Lower leg skin (tissue), 4 donors: Measurements from ENCODE around the gene DOK4. TPM values are rescaled to one million over a fixed set of nuclear protein-coding genes. Genes with fewer than 3 reads are reported as not detected.

Experiments
- DNase-seq, 2 donors: peaks; one replicate each; pipeline ENCODE4 v3.0.0-alpha.2; 2019; ENCODE audit warnings: low spot score in 2 of 2
- H3K4me3 ChIP-seq: fragments of 200-600 bp; sonication (generic); 2 replicates; pipeline ENCODE4 v1.5.1; 2017; ENCODE audit warnings: mild to moderate bottlenecking, low read depth; ENCODE audit not compliant: poor library complexity, severe bottlenecking
- POLR2A ChIP-seq, 2 donors: fragments of 450-650 bp; IDR thresholded peaks; one replicate each; pipeline ENCODE4 v1.6.1; 2016 to 2017; ENCODE audit warnings: antibody characterized with exemption in 2 of 2, mild to moderate bottlenecking in 1 of 2, moderate library complexity in 1 of 2
- WGBS, 2 donors: methylation state at CpG; one replicate each; pipeline ENCODE4 v1.1.5; 2018; 5-methylcytosine and 5-hydroxymethylcytosine counted together
- intact Hi-C: fragments of 100-400 bp; cut with DNase I; formaldehyde crosslinking; loops from one replicate; pipeline ENCODE4 v1.15.0; 2023; ENCODE audit warnings: low total_unique reads
- total RNA-seq, 4 donors: library from RNA; depleted of rRNA; stranded (reverse); fragments of >200 nt; gene quantifications; one replicate each; pipeline ENCODE4 v1.1.0, GENCODE V29; 2016
- TF ChIP-seq, protein P1 (sequence below), 3 donors: fragments of 450-650 bp; IDR thresholded peaks; one replicate each; pipeline ENCODE4 v1.5.1; 2016; ENCODE audit warnings: antibody characterized with exemption in 3 of 3, mild to moderate bottlenecking in 3 of 3, moderate library complexity in 2 of 3

The DOK4 gene
- total RNA-seq, 4 donors from 2014 or later: 38.9 to 60.5 (median 44.6) TPM

- DNase-seq: peak in 1 of 2 donors; percentile 29
- H3K4me3 ChIP-seq: no peak overlapping the region
- TF ChIP-seq, protein P1, sequence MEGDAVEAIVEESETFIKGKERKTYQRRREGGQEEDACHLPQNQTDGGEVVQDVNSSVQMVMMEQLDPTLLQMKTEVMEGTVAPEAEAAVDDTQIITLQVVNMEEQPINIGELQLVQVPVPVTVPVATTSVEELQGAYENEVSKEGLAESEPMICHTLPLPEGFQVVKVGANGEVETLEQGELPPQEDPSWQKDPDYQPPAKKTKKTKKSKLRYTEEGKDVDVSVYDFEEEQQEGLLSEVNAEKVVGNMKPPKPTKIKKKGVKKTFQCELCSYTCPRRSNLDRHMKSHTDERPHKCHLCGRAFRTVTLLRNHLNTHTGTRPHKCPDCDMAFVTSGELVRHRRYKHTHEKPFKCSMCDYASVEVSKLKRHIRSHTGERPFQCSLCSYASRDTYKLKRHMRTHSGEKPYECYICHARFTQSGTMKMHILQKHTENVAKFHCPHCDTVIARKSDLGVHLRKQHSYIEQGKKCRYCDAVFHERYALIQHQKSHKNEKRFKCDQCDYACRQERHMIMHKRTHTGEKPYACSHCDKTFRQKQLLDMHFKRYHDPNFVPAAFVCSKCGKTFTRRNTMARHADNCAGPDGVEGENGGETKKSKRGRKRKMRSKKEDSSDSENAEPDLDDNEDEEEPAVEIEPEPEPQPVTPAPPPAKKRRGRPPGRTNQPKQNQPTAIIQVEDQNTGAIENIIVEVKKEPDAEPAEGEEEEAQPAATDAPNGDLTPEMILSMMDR (IDR thresholded peaks at IDR 0.05): no peak
- no peak for TF ChIP-seq POLR2A (IDR thresholded peaks at IDR 0.05)
- WGBS, 2 donors: 89 to 96% methylated on average over 1 of the region's 1 CpG
- intact Hi-C loops: no loop called here
These were observed 15.1 kb downstream of the DOK4 start for GRCh38 chr16:57471209-57471608.

DNA sequence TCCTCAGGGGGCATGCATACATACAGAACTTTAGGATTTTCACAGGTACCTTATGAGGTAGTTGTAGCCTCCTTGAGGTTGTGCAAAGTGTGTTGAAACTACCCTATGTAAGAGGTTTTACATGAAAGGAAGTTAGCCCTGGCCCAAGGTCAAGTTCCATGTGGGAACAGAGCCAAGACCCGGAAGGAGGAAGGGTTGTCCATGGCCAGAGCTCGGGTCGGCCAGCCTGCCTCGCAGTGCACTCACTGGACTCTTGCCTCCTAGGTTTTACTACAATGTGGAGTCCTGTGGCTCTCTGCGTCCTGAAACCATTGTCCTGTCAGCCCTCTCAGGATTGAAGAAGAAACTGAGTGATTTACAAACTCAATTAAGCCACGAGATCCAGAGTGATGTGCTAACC, 15.6 kb downstream of the DOK4 start:
- peak in 1 of 2 donors; percentile 88 for DNase-seq
- TF ChIP-seq, protein P1 (IDR thresholded peaks at IDR 0.05): no peak
- no peak for TF ChIP-seq POLR2A (IDR thresholded peaks at IDR 0.05)
- WGBS, 2 donors: 24 to 35% methylated on average over 6 of the region's 6 CpGs
- intact Hi-C loops: no loop called here
- H3K4me3 ChIP-seq: no peak overlapping the region

DNA sequence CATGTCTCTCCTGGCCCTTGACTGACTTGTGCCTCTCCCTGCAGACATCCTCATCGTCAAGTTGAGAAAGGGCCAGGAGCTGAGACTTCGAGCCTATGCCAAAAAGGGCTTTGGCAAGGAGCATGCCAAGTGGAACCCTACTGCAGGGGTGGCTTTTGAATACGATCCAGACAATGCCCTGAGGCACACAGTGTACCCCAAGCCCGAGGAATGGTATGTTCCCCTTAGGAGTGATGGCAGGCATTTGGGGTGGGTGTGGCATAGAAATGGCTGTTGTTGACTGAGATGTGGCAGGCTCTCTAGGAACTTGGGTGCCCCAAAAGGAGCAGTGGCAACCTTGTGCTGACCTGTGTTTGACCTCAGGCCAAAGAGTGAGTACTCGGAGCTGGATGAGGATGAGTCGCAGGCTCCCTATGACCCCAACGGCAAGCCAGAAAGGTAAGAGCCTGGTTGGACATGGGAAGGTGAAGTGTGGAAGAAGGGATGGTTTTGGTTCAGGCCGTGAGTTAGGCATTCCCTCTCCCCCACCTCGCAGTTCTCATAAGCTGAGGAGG, 16.3 kb downstream of the DOK4 start:
- intact Hi-C loops: no loop called here
- peak in 1 of 2 donors; percentile 62 for DNase-seq
- TF ChIP-seq POLR2A (IDR thresholded peaks at IDR 0.05): no peak
- TF ChIP-seq, protein P1 (IDR thresholded peaks at IDR 0.05): no peak
- WGBS, 2 donors: 58 to 61% methylated on average over 9 of the region's 9 CpGs
- H3K4me3 ChIP-seq: no peak overlapping the region

DNA sequence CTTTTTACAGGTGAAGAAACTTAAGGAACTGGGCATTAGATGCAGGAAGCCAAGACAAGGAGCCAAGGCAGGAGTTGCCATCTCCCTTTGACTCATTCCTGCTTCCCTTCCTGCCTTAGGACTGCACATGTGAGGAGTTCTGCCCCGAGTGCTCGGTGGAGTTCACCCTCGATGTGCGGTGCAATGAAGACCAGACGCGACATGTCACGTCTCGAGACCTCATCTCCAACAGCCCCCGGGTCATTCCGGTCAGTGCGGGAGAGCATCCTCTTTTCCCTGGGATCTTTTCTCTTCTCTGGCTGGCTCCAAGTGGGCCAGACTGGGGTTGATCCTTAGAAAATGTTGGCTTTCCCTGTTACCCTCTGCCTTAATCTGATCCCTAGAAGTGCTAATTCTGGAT, 17.2 kb downstream of the DOK4 start:
- intact Hi-C loops: no loop called here
- WGBS, 2 donors: 80 to 84% methylated on average over 11 of the region's 11 CpGs
- DNase-seq: peak in 1 of 2 donors; percentile 49
- TF ChIP-seq, protein P1 (IDR thresholded peaks at IDR 0.05): no peak
- no peak for TF ChIP-seq POLR2A (IDR thresholded peaks at IDR 0.05)
- no peak overlapping the region for H3K4me3 ChIP-seq

DNA sequence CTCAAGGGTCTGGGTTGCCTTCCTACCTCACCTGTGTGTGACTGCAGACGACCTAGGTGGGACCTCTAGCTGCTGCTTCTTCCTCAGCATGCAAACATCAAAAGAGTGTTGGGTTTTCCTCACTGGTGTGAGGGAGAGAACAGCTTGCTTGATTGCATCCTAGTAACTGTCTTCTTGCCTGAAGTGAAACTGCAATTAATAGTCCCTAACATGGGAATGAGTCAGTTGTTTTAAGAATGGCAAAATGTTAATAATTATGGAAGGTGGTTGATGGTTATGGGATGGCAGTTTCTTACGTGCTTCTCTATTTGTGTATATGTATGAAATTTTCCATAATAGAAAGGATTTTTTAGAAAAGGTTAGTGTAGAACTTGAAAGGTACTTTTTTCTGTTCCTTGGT, 17.9 kb downstream of the DOK4 start:
- no peak for DNase-seq
- intact Hi-C loops: no loop called here
- 86 to 93% methylated on average over 2 of the region's 2 CpGs for WGBS, 2 donors
- TF ChIP-seq, protein P1 (IDR thresholded peaks at IDR 0.05): no peak
- no peak for TF ChIP-seq POLR2A (IDR thresholded peaks at IDR 0.05)
- no peak overlapping the region for H3K4me3 ChIP-seq

DNA sequence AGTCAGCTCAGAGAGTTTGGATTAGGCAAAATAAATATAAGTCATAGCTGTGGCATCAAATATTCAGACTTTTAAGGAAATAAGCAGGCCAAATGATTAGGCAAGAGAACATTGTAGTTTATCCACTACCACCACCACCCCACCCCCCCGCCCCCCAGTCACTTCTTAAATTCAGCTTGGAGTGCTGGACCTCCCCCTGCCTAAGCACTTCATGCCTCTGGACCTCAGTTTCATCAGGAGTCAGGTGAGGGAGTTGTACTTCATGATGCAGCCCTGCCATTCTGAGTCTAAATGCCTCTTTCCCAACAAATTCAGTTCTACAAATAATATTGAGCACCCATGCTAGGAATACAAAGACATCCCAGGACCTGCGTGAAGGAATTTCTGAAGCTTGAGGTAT, 21.8 kb downstream of the DOK4 start:
- DNase-seq: peak in 1 of 2 donors; percentile 10
- intact Hi-C loops: no loop called here
- WGBS, 2 donors: 90 to 92% methylated on average over 2 of the region's 2 CpGs

More for the DNA sequence above, 21.8 kb downstream of the DOK4 start:
- no peak overlapping the region for H3K4me3 ChIP-seq
- TF ChIP-seq, protein P1 (IDR thresholded peaks at IDR 0.05): no peak
- no peak for TF ChIP-seq POLR2A (IDR thresholded peaks at IDR 0.05)
